Measurements from ENCODE around the gene RARS1. TPM values are rescaled to one million over a fixed set of nuclear protein-coding genes. Genes with fewer than 3 reads are reported as not detected.

Gene RARS1
- polyA plus RNA-seq, 3 donors: 16.1 to 27.0 (median 23.2) TPM

GRCh38 chr5:168471785-168472184 is 14.5 kb upstream of the RARS1 start:
- intact Hi-C loops (cut with micrococcal nuclease): no loop called here
- TF ChIP-seq CTCF (IDR thresholded peaks at IDR 0.05): no peak
- no peak overlapping the region for H2AFZ ChIP-seq (ENCODE audit: insufficient read depth, low read depth, low read length, poor library complexity, severe bottlenecking)
- Mint-ChIP-seq H3K4me1 (no peaks in the 10 kb centered on the region), H3K27ac (no peak overlapping the region), H3K4me3 (no peak overlapping the region), H3K36me3 (no peaks in the 10 kb centered on the region), H3K27me3 (ENCODE audit: low read depth in 3 of 3) (peaks cover 0 to 1% (median 1%) of the 10 kb centered on the region in 3 donors), H3K9me3 (no peaks in the 10 kb centered on the region)
- no peaks in the 10 kb centered on the region for H3K9me3 ChIP-seq (replicated peaks in 1 of 2; ENCODE audit: control insufficient read depth in 1 of 2, insufficient read depth in 1 of 2, low read length in 2 of 2)
- H3K27ac ChIP-seq (ENCODE audit: low read depth in 1 of 2, low read length in 2 of 2): no peak overlapping the region
- H3K4me3 ChIP-seq (replicated peaks in 1 of 3; ENCODE audit: low read depth in 2 of 3, low read length in 3 of 3): no peak overlapping the region
- DNase-seq: no peak
- H3K4me2 ChIP-seq (replicated peaks; ENCODE audit: extremely low read depth, low read length, poor library complexity, severe bottlenecking): no peak overlapping the region
- H3K4me1 ChIP-seq (ENCODE audit: control insufficient read depth in 1 of 2, insufficient read depth in 2 of 2, low read length in 2 of 2): no peaks in the 10 kb centered on the region
- no peak overlapping the region for H3K9ac ChIP-seq (ENCODE audit: insufficient read depth, low read length, poor library complexity, severe bottlenecking)
- H3K79me2 ChIP-seq (ENCODE audit: insufficient read depth, low read length): no peaks in the 10 kb centered on the region
- no peaks in the 10 kb centered on the region for H4K20me1 ChIP-seq (ENCODE audit: insufficient read depth, low read length)
- H3K36me3 ChIP-seq (replicated peaks in 1 of 2; ENCODE audit: control insufficient read depth in 1 of 2, insufficient read depth in 2 of 2, low read length in 2 of 2): no peaks in the 10 kb centered on the region
- H3K27me3 ChIP-seq (ENCODE audit: control insufficient read depth in 2 of 2, insufficient read depth in 2 of 2, low read length in 2 of 2): no peaks in the 10 kb centered on the region
- WGBS (ENCODE audit: insufficient coverage): 89% methylated on average over 3 of the region's 4 CpGs

GRCh38 chr5:168472329-168472728 is 13.9 kb upstream of the RARS1 start:
- no peaks in the 10 kb centered on the region for H3K9me3 ChIP-seq (replicated peaks in 1 of 2; ENCODE audit: control insufficient read depth in 1 of 2, insufficient read depth in 1 of 2, low read length in 2 of 2)
- Mint-ChIP-seq H3K4me1 (no peaks in the 10 kb centered on the region), H3K9me3 (no peaks in the 10 kb centered on the region), H3K27me3 (ENCODE audit: low read depth in 3 of 3) (peaks cover 0 to 1% (median 0%) of the 10 kb centered on the region in 3 donors), H3K36me3 (no peaks in the 10 kb centered on the region), H3K27ac (no peak overlapping the region), H3K4me3 (no peak overlapping the region)
- DNase-seq: no peak
- H3K36me3 ChIP-seq (replicated peaks in 1 of 2; ENCODE audit: control insufficient read depth in 1 of 2, insufficient read depth in 2 of 2, low read length in 2 of 2): no peaks in the 10 kb centered on the region
- H3K4me3 ChIP-seq (replicated peaks in 1 of 3; ENCODE audit: low read depth in 2 of 3, low read length in 3 of 3): no peak overlapping the region
- no peak for TF ChIP-seq CTCF (IDR thresholded peaks at IDR 0.05)
- no peak overlapping the region for H3K9ac ChIP-seq (ENCODE audit: insufficient read depth, low read length, poor library complexity, severe bottlenecking)
- no peak overlapping the region for H3K4me2 ChIP-seq (replicated peaks; ENCODE audit: extremely low read depth, low read length, poor library complexity, severe bottlenecking)
- H4K20me1 ChIP-seq (ENCODE audit: insufficient read depth, low read length): no peaks in the 10 kb centered on the region
- intact Hi-C loops (cut with micrococcal nuclease): no loop called here
- no peaks in the 10 kb centered on the region for H3K79me2 ChIP-seq (ENCODE audit: insufficient read depth, low read length)
- H2AFZ ChIP-seq (ENCODE audit: insufficient read depth, low read depth, low read length, poor library complexity, severe bottlenecking): no peak overlapping the region
- no peaks in the 10 kb centered on the region for H3K27me3 ChIP-seq (ENCODE audit: control insufficient read depth in 2 of 2, insufficient read depth in 2 of 2, low read length in 2 of 2)
- H3K27ac ChIP-seq (ENCODE audit: low read depth in 1 of 2, low read length in 2 of 2): no peak overlapping the region
- WGBS (ENCODE audit: insufficient coverage): 78% methylated on average over 1 of the region's 5 CpGs
- no peaks in the 10 kb centered on the region for H3K4me1 ChIP-seq (ENCODE audit: control insufficient read depth in 1 of 2, insufficient read depth in 2 of 2, low read length in 2 of 2)

All from CD14-positive monocyte (primary cell).